Measurements from ENCODE around the gene PDGFD. TPM values are rescaled to one million over a fixed set of nuclear protein-coding genes. Genes with fewer than 3 reads are reported as not detected.

The PDGFD gene
- total RNA-seq, 1 donor from 2014 or later: 21.9 TPM

DNA sequence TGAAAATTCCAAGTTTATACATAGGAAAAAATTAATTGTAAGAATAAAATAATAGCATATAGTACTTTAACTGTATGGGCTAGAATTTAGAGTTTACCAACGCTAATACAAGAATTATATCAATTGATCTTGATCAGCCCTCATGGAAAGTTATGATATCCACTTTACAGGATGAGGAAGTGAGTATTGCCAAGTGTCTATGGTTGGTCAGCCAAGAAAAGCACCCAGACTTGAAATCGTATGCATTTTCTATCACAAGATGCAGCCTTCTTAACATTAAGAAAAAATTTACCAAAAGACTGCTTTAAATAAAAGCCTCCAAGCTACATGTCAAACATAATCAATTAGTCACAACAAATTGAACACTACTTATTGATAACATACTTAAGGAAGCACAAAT, 74.5 kb downstream of the PDGFD start:
- no peak for TF ChIP-seq POLR2A (IDR thresholded peaks at IDR 0.05)
- no peak for TF ChIP-seq CTCF (IDR thresholded peaks at IDR 0.05)
- no peak for TF ChIP-seq POLR2AphosphoS5 (IDR thresholded peaks at IDR 0.05; ENCODE audit: insufficient read depth in 1 of 2, low read depth in 1 of 2)
- intact Hi-C loops (cut with DNase I): no loop called here
- no peak for DNase-seq (ENCODE audit: extremely low spot score in 2 of 2)
- no peaks in the 10 kb centered on the region for H3K36me3 ChIP-seq
- H3K4me3 ChIP-seq: no peak overlapping the region
- H3K27me3 ChIP-seq: no peaks in the 10 kb centered on the region
- H3K27ac ChIP-seq: no peak overlapping the region
- no peaks in the 10 kb centered on the region for H3K4me1 ChIP-seq
- H3K9me3 ChIP-seq: no peaks in the 10 kb centered on the region

DNA sequence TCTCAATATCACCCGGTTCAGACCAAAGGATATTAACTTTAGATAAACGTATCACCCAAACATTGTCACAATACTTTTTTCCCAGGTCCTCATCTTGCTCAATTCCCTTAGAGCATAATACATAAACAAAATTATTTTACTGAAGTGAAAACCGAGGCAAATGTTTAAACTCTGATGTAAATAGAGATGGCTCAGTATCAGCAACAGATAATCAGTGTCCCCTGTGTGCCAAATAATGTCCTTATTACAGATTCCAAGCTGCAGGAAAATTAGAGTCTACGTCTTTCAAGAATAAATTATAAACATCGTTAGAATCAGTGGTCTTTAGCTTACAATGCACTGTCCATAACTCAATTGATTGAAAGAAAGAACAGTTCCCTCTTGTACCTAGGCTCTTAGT, 77.3 kb downstream of the PDGFD start:
- Histone ChIP-seq H3K9me3 (no peaks in the 10 kb centered on the region), H3K4me3 (no peak overlapping the region), H3K27ac (no peak overlapping the region), H3K27me3 (no peaks in the 10 kb centered on the region), H3K4me1 (no peaks in the 10 kb centered on the region), H3K36me3 (no peaks in the 10 kb centered on the region)
- no peak for DNase-seq (ENCODE audit: extremely low spot score in 2 of 2)
- TF ChIP-seq POLR2A (IDR thresholded peaks at IDR 0.05) (no peak), POLR2AphosphoS5 (IDR thresholded peaks at IDR 0.05; ENCODE audit: insufficient read depth in 1 of 2, low read depth in 1 of 2) (no peak), CTCF (IDR thresholded peaks at IDR 0.05) (no peak)
- intact Hi-C loops (cut with DNase I): no loop called here

DNA sequence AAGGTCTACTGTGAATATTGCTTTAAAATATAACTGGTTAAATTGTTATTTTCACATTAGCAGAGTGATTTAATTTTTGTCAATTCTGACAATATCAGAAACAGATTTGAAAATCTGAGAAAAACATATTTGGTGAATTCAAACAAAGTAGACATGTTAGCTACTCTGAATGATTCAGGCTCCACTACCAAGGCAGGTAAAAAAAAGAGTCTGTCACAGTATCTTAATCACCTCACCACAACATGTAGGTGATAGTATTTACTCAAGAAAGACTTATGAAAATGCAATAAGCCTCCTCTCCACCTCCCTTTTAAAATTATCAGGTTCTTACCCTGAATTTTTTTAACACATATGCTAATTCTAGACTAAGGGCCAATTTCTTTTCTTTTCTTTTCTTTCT, 85.0 kb downstream of the PDGFD start:
- no peak overlapping the region for H3K4me3 ChIP-seq
- intact Hi-C loops (cut with DNase I): no loop called here
- H3K27ac ChIP-seq: no peak overlapping the region
- no peaks in the 10 kb centered on the region for H3K36me3 ChIP-seq
- TF ChIP-seq CTCF (IDR thresholded peaks at IDR 0.05) (no peak), POLR2AphosphoS5 (IDR thresholded peaks at IDR 0.05; ENCODE audit: insufficient read depth in 1 of 2, low read depth in 1 of 2) (no peak), POLR2A (IDR thresholded peaks at IDR 0.05) (no peak)
- DNase-seq (ENCODE audit: extremely low spot score in 2 of 2): no peak
- no peaks in the 10 kb centered on the region for H3K9me3 ChIP-seq
- no peaks in the 10 kb centered on the region for H3K4me1 ChIP-seq
- no peaks in the 10 kb centered on the region for H3K27me3 ChIP-seq

GRCh38 chr11:104078245-104078644, 85.7 kb downstream of the PDGFD start:
- H3K4me1 ChIP-seq: no peaks in the 10 kb centered on the region
- no peak for DNase-seq (ENCODE audit: extremely low spot score in 2 of 2)
- no peak overlapping the region for H3K4me3 ChIP-seq
- H3K36me3 ChIP-seq: no peaks in the 10 kb centered on the region
- no peaks in the 10 kb centered on the region for H3K9me3 ChIP-seq
- TF ChIP-seq POLR2AphosphoS5 (IDR thresholded peaks at IDR 0.05; ENCODE audit: insufficient read depth in 1 of 2, low read depth in 1 of 2) (no peak), POLR2A (IDR thresholded peaks at IDR 0.05) (no peak), CTCF (IDR thresholded peaks at IDR 0.05) (no peak)
- no peak overlapping the region for H3K27ac ChIP-seq
- intact Hi-C loops (cut with DNase I): no loop called here
- no peaks in the 10 kb centered on the region for H3K27me3 ChIP-seq

GRCh38 chr11:104076455-104076854, 87.5 kb downstream of the PDGFD start:
- no peaks in the 10 kb centered on the region for H3K9me3 ChIP-seq
- intact Hi-C loops (cut with DNase I): no loop called here
- H3K4me1 ChIP-seq: no peaks in the 10 kb centered on the region
- no peaks in the 10 kb centered on the region for H3K36me3 ChIP-seq
- no peaks in the 10 kb centered on the region for H3K27me3 ChIP-seq
- H3K4me3 ChIP-seq: no peak overlapping the region
- DNase-seq (ENCODE audit: extremely low spot score in 2 of 2): no peak
- TF ChIP-seq POLR2AphosphoS5 (IDR thresholded peaks at IDR 0.05; ENCODE audit: insufficient read depth in 1 of 2, low read depth in 1 of 2) (no peak), CTCF (IDR thresholded peaks at IDR 0.05) (no peak), POLR2A (IDR thresholded peaks at IDR 0.05) (no peak)
- H3K27ac ChIP-seq: no peak overlapping the region
